OCI-LY1 (cell line): ENCODE data around the gene SMYD3.

Experiments used
- EZH2 ChIP-seq: fragments of 200-600 bp; sonication (generic), shearing (Covaris generic); IDR thresholded peaks from 2 replicates; pipeline ENCODE4 v1.8.0; 2017; ENCODE audit warnings: borderline replicate concordance, mixed run types, mild to moderate bottlenecking, antibody characterized with exemption, low read length, moderate library complexity, mixed read lengths
- TF ChIP-seq, protein P1 (sequence below): fragments of 200-600 bp; sonication (generic), shearing (Covaris generic); IDR thresholded peaks from 2 replicates; pipeline ENCODE4 v1.5.1; 2017; ENCODE audit warnings: mild to moderate bottlenecking, antibody characterized with exemption, low read length, moderate library complexity, mixed read lengths

DNA sequence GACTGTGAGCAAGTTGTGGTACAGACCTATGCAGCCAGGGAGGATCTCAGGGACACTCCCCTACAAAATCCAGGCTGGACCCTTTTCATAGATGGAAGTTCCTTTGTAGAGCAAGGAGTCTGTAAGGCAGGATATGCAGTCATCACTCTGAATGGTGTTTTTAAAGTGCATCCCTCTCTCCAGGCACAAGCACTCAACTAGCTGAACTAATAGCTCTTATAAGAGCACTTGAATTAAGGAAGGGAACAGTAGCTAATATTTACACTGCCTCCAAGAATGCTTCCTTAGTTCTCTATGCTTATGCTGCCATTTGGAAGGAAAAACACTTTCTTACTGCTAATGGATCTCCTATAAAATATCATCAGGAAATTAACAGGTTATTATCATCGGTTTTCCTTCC is 27.0 kb upstream of the SMYD3 start:
- TF ChIP-seq, protein P1, sequence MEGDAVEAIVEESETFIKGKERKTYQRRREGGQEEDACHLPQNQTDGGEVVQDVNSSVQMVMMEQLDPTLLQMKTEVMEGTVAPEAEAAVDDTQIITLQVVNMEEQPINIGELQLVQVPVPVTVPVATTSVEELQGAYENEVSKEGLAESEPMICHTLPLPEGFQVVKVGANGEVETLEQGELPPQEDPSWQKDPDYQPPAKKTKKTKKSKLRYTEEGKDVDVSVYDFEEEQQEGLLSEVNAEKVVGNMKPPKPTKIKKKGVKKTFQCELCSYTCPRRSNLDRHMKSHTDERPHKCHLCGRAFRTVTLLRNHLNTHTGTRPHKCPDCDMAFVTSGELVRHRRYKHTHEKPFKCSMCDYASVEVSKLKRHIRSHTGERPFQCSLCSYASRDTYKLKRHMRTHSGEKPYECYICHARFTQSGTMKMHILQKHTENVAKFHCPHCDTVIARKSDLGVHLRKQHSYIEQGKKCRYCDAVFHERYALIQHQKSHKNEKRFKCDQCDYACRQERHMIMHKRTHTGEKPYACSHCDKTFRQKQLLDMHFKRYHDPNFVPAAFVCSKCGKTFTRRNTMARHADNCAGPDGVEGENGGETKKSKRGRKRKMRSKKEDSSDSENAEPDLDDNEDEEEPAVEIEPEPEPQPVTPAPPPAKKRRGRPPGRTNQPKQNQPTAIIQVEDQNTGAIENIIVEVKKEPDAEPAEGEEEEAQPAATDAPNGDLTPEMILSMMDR = no peak
- TF ChIP-seq EZH2 = no peak
